SK-N-SH (cell line): ENCODE results near the gene ST8SIA3.

ENCODE experiments used
- RAD21 ChIP-seq: IDR thresholded peaks from 2 replicates; pipeline ENCODE4 v1.6.1; 2012; ENCODE audit warnings: mild to moderate bottlenecking, low read length
- REST ChIP-seq: IDR thresholded peaks from 2 replicates; pipeline ENCODE4 v1.6.1; 2012; ENCODE audit warnings: mild to moderate bottlenecking, low read depth, low read length, moderate library complexity

DNA sequence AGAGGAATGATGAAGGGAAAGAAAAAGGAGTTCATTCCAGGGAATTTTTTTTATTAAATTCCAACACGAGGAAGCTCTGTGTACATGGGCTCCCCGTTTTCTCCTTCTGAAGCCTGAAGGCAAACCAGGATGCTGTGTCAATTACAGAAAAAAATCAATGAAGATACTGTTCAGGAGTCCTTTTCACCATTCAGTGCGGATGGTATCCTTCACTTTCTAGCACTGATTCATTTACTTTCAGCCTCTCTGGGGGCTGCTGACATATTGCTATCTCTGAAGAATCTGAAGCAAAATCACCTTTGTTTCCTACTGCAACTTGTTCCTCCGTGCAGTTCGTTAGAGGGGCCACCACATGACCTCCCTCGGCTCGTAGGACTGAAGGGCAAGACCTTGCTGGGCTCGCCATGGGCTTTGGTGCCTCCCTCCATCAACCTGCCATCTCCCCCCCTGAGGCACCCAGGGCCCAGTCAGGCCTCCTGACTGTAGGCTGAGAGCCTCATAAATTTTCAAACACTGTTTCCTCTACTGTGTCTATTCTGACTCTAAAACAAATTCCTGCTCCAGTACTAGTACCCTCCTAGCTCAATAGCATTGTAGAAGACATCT lies 25.5 kb upstream of the ST8SIA3 start:
- TF ChIP-seq RAD21, result no peak
- TF ChIP-seq REST, result no peak
